ENCODE results near the gene MOV10L1.

The MOV10L1 gene

GRCh38 chr22:50089682-50090411 is at the start of gene MOV10L1:
MOV10L1 (plus strand) TSS chr22:50090006; CDS start chr22:50090089, 83 bp downstream.
- DNase-seq (ENCODE audit: low read depth in 2 of 3, low spot score in 2 of 3): no peak

DNA sequence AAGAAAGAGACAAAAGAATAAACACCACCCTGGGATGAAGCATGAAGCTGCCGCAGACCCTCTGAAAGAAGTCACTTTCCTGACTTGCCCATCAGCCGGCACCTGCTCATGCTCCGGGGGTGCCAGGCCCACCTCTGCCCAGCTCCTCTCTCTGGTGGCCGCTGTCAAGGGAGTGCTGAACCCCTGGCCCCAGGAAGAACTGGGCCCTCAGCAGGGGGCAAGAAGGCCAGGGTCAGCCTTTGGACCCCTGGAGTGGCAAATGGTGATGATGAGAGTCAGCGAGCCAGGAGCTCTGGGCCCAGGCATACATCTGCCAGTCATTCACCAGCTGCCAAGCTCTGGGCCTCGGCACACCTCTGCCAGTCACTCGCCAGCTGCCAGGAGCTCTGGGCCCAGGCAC is 49.1 kb upstream of the MOV10L1 start:
- DNase-seq (ENCODE audit: low read depth in 2 of 3, low spot score in 2 of 3): no peak

DNA sequence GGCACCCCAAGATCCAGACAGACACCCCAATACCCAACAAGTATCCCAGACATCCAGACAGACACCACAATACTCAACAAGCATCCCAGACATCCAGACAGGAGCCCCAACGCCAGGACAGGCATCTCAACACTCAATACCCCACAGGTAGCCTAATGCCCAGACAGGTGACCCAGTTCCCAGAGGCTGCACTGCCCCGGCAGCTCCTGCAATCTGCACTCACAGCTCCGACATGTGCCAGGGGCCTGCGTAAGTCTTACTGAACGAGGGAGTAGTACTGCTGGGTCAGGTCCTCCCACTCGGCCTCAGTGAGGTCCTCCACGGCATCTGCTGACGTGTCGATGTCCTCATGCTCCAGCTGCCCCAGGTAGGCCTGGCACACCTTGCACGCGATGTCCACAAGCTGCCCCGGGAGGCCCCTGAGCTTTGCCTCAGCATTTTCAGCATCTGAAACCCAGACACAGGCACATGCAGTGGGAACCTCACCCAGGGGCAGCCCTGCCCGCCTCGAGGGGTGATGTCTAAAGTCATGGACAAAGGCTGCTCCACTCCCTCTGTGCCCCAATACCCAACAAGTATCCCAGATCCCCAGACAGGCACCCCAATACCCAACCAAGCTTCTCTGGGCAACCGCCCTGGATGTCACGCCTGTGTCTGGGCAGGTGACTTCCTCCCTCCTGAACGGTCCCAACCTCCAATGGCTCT is 48.3 kb upstream of the MOV10L1 start:
- no peak for DNase-seq (ENCODE audit: low read depth in 2 of 3, low spot score in 2 of 3)

DNA sequence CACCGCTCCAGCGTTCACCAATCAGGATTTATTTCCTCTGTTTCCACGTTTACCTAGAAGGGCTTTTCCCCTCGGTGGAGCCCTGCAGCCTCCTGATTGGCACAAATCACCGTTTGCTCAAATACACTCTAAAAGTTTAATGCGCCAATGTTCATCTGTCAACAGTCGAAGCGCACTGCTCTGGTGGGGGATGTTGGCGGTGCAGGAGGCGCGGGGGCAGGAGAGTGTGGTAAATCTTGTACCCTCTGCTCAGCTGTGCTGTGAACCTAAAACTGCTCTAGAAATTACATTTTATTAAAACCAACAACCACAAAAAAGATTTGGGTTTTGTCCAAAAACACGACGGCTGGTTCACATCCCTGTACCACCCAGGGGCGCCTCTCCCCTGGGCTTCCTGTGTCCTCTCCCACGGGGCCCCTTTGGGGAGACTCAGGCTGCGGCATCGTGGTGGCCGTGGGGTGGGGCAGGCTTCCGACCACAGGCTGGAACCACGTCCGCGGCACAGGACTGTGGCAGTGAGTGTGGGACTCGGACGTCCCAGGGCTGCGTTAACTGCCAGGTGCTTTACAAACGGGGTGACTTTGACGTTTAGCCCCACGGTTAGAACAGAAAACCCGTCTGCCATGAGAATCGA is 45.2 kb upstream of the MOV10L1 start:
- DNase-seq (ENCODE audit: low read depth in 2 of 3, low spot score in 2 of 3): no peak

GRCh38 chr22:50045211-50046018 is 44.4 kb upstream of the MOV10L1 start:
- DNase-seq (ENCODE audit: low read depth in 2 of 3, low spot score in 2 of 3): no peak

DNA sequence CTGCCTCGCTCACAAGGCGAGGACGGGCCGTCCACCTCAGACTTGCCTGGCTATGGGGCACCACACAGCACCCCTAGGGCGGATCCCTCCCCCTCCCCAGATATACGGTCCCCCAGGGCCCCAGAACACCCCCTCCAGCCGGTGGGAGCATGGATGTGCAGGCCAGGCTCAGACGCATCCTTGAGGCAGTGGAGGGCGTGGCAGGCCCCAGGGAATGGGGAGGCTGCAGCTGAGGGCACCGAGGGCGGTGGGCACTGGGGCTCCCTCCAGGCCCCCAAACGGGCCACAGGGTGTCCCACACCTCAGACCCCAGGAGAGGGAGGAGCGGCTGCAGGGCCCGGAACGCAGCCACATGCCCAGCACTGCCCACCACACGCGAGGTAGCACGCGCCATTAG is 43.8 kb upstream of the MOV10L1 start:
- no peak for DNase-seq (ENCODE audit: low read depth in 2 of 3, low spot score in 2 of 3)

GRCh38 chr22:50046481-50047245 is 43.1 kb upstream of the MOV10L1 start:
- DNase-seq (ENCODE audit: low read depth in 2 of 3, low spot score in 2 of 3): no peak

DNA sequence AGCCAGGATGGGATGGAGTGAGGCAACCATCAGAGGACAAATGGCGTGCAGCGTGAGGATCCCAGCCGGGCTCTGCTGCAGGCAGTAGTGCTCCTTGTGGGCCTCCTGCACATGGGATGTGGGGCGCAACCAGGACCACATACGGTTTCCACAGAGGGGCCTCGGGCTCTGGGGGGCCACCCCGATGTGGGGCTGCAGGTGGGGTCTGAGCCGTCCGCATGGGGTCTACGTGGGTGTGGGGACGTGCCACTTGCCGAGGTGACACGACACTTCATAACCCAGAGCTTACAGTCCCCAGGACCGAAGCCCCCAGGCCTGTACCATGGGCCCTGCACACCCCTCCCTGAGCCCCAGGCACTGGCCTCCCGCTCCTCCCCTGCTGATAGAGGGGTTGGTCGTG is 42.5 kb upstream of the MOV10L1 start:
- DNase-seq (ENCODE audit: low read depth in 2 of 3, low spot score in 2 of 3): no peak

- no peak for DNase-seq (ENCODE audit: low read depth in 2 of 3, low spot score in 2 of 3)
These were observed 41.6 kb upstream of the MOV10L1 start for GRCh38 chr22:50048061-50048765.

GRCh38 chr22:50048836-50049235 is 41.0 kb upstream of the MOV10L1 start:
- DNase-seq (ENCODE audit: low read depth in 2 of 3, low spot score in 2 of 3): no peak

DNA sequence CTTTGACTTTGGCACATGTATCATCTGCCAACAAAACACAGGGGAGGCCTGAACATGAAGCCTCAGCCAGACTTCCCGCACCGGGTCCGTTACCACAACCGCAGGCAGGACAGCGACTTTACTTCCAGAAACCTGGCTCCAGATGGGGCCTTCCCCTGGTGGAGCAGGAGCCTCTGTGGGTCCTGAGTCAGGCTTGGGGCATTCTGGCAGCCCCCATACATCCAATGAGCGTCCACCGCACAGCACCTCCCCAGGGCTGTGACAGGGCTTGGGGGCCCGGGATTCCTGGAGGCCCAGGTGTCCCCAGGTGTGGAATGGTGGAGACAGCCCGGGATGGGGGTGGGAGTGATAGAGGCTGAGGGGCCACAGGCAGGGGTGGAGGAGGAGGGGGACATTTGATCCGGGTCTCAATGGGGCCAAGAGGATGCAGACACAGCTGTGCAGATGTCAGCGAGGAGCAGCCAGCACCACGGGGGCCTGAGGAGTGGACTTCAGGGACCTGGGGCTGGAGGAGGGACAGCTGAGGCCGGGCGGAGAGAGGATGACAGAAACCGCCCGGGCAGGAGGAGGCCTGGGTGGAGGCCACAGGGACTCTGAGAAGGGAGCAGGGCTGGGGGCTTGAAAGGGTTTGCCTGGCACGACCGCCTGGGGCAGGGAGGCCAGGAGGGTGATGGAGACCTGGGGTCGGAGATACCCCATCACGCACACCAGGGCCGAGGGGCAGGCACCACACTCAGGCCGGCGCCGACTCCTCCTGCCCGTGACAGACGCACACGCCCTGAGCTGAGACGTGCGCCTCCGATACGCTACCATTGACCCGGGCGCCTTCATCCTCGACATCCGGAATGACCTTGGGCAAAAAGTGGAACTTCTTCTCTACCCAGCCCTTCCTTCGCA is 40.3 kb upstream of the MOV10L1 start:
- DNase-seq (ENCODE audit: low read depth in 2 of 3, low spot score in 2 of 3): no peak

DNA sequence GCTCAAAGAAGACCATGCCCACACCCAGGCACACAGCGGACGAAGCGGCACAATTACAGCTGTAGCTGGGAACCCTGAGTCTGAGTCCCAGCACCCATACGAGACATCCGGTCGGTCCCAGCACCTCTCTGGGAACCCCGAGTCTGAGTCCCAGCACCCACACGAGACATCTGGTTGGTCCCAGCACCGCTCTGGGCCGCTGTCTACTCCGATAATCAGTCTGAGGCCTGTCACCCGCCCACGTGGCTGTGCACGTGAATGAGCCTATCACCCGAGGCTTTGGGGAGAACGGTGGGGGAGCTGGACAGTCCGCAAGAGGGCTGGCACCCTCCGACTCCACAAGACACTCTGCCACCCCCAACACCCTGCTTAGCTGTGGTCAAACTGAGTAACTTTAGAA is 37.9 kb upstream of the MOV10L1 start:
- DNase-seq (ENCODE audit: low read depth in 2 of 3, low spot score in 2 of 3): no peak

GRCh38 chr22:50053861-50054260 is 35.9 kb upstream of the MOV10L1 start:
- DNase-seq (ENCODE audit: low read depth in 2 of 3, low spot score in 2 of 3): no peak

DNA sequence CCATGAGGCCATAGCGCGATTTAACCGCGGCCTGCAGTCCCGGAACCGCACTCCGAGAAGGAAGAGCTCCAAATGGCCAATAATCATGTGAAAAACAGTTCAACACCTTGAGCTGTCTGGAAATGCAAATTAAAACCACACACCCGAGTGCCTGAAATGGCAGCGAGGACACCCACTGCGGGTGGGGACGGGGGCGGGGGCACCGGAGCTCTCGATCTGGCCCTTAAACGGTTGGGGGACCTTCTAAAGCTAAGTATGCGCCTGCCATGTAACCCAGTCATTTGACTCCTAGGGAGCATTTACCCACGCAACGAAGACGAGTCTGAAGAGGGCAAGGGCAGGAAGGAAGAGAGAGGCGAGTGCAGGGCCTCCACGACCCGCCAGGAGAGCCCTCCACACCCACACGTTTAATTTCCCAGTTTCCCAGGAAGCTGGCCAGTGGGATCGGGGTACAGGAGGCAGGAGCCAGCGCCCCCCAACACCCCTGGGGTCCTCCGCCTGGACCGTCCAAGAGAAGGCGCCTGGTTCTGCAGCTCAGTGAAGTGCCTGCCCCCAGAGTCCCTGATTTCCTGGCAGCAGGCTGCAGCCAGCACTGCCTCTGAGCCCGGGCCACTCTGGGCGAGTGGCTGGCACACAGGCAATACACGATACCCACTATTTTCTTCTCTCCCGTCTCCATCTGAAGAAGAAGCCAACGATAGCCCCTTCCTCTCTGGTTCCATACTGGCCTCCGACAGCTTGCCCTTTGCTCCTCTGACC is 33.4 kb upstream of the MOV10L1 start:
- DNase-seq (ENCODE audit: low read depth in 2 of 3, low spot score in 2 of 3): no peak

DNA sequence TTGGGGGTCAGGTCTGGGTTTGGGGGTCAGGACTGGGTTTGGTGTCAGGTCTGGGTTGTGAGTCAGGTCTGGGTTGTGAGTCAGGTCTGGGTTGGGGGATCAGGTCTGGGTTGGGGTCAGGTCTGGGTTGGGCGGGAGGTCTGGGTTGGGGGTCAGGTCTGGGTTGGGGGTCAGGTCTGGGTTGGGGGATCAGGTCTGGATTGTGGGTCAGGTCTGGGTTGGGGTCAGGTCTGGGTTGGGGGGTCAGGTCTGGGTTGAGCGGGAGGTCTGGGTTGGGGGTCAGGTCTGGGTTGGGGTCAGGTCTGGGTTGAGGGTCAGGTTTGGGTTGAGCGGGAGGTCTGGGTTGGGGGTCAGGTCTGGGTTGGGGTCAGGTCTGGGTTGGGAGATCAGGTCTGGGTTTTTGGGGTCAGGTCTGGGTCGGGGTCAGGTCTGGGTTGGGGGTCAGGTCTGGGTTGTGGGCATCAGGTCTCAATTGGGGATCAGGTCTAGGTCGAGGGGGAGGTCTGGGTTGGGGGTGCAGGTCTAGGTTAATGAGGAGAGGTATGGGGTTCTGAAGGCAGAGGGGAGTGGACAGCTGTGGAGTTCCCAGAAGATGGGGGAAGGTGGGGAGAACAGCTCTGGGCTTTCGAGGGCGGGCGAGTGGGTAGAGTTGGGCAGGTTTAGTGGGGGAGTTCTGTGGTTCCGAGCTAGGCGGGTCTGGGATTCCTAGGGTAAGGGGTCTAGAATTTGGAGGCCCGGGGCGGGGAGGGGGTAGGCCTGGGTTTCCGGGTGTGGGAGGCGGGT is 32.3 kb upstream of the MOV10L1 start:
- DNase-seq (ENCODE audit: low read depth in 2 of 3, low spot score in 2 of 3): no peak

- no peak for DNase-seq (ENCODE audit: low read depth in 2 of 3, low spot score in 2 of 3)
These were observed 31.5 kb upstream of the MOV10L1 start, which contains the start of gene TTLL8 for GRCh38 chr22:50058061-50058905. TTLL8 (minus strand) TSS chr22:50058298.
